Natural killer cell (primary cell): ENCODE results near the gene ANKRD53. TPM values are rescaled to one million over a fixed set of nuclear protein-coding genes. Genes with fewer than 3 reads are reported as not detected.

ENCODE experiments used
- ATAC-seq, 3 donors: fragments of 150-1000 bp in 2 of 3; fragments of 200-7000 bp in 1 of 3; cut with Tn5 transposase; 1 replicate in 1 of 3; 2 replicates in 2 of 3; pipeline ENCODE4 v1.10.0; 2021; ENCODE audit warnings: mild to moderate bottlenecking in 2 of 3, moderate library complexity in 2 of 3
- DNase-seq, 2 donors: peaks; one replicate each; pipeline versions ENCODE4 v3.0.0 to v3.0.0-alpha.2; 2013 to 2021; ENCODE audit warnings: mixed read lengths in 1 of 2
- H3K27ac ChIP-seq: one replicate; pipeline ENCODE4 v1.5.1; 2013; ENCODE audit warnings: mild to moderate bottlenecking, low read length
- H3K27me3 ChIP-seq: one replicate; pipeline ENCODE4 v1.6.1; 2013; ENCODE audit warnings: low read length; ENCODE audit not compliant: control insufficient read depth, insufficient read depth
- H3K36me3 ChIP-seq: one replicate; pipeline ENCODE4 v1.6.1; 2013; ENCODE audit warnings: low read length; ENCODE audit not compliant: control insufficient read depth, insufficient read depth
- H3K4me1 ChIP-seq: one replicate; pipeline ENCODE4 v1.6.1; 2013; ENCODE audit warnings: low read length; ENCODE audit not compliant: control insufficient read depth, insufficient read depth
- H3K4me3 ChIP-seq: one replicate; pipeline ENCODE4 v1.5.1; 2013; ENCODE audit warnings: low read length
- H3K9me3 ChIP-seq: one replicate; pipeline ENCODE4 v1.6.1; 2013; ENCODE audit warnings: low read length; ENCODE audit not compliant: control insufficient read depth, insufficient read depth
- H3K27ac Mint-ChIP-seq, 2 donors: one replicate each; pipeline ENCODE4 v1.8.0; 2022; ENCODE audit warnings: mild to moderate bottlenecking in 2 of 2, mixed read lengths in 2 of 2, moderate library complexity in 1 of 2
- H3K27me3 Mint-ChIP-seq, 2 donors: one replicate each; pipeline ENCODE4 v1.8.0; 2022; ENCODE audit warnings: low read depth in 2 of 2, mixed read lengths in 2 of 2
- H3K36me3 Mint-ChIP-seq: one replicate; pipeline ENCODE4 v1.8.0; 2022; ENCODE audit warnings: mixed read lengths
- H3K4me1 Mint-ChIP-seq, 2 donors: one replicate each; pipeline ENCODE4 v1.8.0; 2022; ENCODE audit warnings: mixed read lengths in 2 of 2
- H3K4me3 Mint-ChIP-seq: one replicate; pipeline ENCODE4 v1.8.0; 2022; ENCODE audit warnings: mild to moderate bottlenecking, moderate library complexity, mixed read lengths
- H3K9me3 Mint-ChIP-seq, 2 donors: one replicate each; pipeline ENCODE4 v1.8.0; 2022; ENCODE audit warnings: mixed read lengths in 2 of 2
- WGBS: methylation state at CpG from one replicate; pipeline ENCODE4 v1.1.7; 2013; ENCODE audit warnings: missing lambda C conversion rate; ENCODE audit not compliant: insufficient coverage; 5-methylcytosine and 5-hydroxymethylcytosine counted together
- intact Hi-C: fragments of 100-400 bp; cut with micrococcal nuclease; formaldehyde crosslinking; loops from one replicate; pipeline ENCODE4 v1.14.2; 2022
- total RNA-seq, 4 donors: library from RNA; stranded (reverse); fragments of 120-200 nt in 1 of 4; gene quantifications; one replicate each; pipeline versions ENCODE4 v1.2.3 to v1.2.4, GENCODE V29; 2013 to 2022
- TF ChIP-seq, protein P1 (sequence below): fragments of 200-600 bp; IDR thresholded peaks from one replicate; pipeline ENCODE4 v1.8.0; 2022; ENCODE audit warnings: antibody characterized with exemption

Gene ANKRD53
- total RNA-seq, 3 donors from 2014 or later (not counting 1 experiment from before 2014, with no cell fraction given): 2.2 to 3.1 (median 2.5) TPM

DNA sequence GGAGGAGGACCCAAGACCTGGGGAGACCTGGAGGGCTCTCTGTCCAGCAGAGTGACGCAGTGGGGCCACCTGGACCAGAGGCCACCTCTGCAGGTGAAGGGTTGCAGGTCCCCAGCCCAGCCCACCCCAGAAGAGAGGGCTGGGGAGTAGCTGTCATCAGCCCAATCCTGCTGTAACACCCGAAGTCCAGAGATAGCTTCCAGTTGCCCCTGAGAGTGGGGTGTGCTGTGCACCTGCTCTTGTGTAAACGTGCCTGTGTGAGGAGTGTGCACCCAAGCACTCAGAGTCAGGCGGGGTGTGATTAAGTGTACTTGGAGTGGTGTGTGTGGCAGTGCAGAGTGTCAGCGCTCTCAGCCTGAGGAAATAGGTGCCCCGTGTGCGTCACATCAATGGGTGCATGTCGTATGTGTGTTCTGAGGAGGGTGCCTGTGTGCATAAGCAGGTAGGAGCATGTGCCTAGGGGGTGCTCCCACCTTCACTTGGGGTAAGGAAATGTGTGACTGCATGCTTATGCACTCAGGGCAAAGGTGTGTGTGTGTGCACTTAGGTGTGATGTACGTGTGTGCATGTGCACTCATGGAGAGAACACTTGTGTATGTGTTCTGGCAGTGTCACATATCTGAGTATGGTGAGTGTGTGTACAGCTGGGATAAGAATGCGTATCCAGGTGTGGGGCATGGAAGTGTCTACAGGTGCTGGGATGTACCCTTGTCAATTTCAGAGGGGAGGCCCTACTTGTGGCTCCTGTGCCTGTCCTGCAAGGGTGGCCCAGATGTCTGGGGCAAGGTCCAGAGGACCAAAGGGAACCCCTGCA is 42.1 kb upstream of the ANKRD53 start:
- Mint-ChIP-seq H3K36me3 (no peaks in the 10 kb centered on the region), H3K4me1 (no peaks in the 10 kb centered on the region), H3K27ac (no peak overlapping the region), H3K9me3 (no peaks in the 10 kb centered on the region), H3K27me3 (peaks cover 11 to 17% of the 10 kb centered on the region in 2 donors), H3K4me3 (no peak overlapping the region)
- TF ChIP-seq, protein P1, sequence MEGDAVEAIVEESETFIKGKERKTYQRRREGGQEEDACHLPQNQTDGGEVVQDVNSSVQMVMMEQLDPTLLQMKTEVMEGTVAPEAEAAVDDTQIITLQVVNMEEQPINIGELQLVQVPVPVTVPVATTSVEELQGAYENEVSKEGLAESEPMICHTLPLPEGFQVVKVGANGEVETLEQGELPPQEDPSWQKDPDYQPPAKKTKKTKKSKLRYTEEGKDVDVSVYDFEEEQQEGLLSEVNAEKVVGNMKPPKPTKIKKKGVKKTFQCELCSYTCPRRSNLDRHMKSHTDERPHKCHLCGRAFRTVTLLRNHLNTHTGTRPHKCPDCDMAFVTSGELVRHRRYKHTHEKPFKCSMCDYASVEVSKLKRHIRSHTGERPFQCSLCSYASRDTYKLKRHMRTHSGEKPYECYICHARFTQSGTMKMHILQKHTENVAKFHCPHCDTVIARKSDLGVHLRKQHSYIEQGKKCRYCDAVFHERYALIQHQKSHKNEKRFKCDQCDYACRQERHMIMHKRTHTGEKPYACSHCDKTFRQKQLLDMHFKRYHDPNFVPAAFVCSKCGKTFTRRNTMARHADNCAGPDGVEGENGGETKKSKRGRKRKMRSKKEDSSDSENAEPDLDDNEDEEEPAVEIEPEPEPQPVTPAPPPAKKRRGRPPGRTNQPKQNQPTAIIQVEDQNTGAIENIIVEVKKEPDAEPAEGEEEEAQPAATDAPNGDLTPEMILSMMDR: no peak
- no peak for ATAC-seq
- no peaks in the 10 kb centered on the region for H3K9me3 ChIP-seq
- H3K4me1 ChIP-seq: no peaks in the 10 kb centered on the region
- no peaks in the 10 kb centered on the region for H3K36me3 ChIP-seq
- no peak overlapping the region for H3K27ac ChIP-seq
- DNase-seq: no peak
- intact Hi-C loops: no loop called here
- no peaks in the 10 kb centered on the region for H3K27me3 ChIP-seq
- no peak overlapping the region for H3K4me3 ChIP-seq
- 86% methylated on average over 10 of the region's 10 CpGs for WGBS

DNA sequence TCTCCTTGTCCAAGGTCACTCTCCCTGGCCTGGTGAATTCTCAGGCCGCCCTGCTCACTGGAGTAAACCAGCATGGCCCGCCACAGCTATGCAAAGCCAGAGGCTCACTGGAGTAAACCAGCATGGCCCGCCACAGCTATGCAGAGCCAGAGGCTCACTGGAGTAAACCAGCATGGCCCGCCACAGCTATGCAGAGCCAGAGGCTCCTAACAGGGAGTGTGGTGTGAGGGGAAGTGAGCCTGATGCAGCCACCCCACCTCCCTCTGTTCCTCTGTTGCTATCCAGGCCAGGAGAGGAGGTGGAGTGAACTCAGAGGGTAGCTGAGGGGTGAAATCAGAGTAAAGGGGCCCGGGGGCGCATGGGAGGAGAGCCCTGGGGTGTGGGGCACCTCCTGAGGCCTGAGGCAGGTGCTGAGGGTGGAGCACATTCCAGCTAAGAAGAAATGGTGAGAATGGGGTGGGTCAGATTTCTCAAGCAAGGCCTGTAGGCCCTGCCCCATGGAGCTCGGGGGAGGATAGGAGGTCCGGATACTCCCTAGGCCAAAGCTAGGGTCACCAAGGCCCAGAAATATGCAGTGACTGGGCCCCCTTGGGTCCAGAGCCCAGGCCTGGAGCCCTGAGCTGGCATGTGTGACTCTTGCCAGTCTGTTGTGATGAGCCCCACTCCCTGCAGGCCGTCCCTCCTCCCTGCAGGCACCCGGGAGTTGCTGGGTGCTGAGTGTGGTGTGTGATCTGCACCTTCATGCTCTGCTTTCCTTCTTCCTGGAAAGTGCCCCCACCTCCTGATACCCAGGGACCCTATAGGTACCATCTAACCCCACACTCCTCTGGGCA is 41.2 kb upstream of the ANKRD53 start:
- intact Hi-C loops: no loop called here
- 78% methylated on average over 10 of the region's 10 CpGs for WGBS
- ATAC-seq: no peak
- H3K27ac ChIP-seq: no peak overlapping the region
- peaks cover 11 to 22% of the 10 kb centered on the region in 2 donors for H3K27me3 Mint-ChIP-seq
- no peaks in the 10 kb centered on the region for H3K9me3 Mint-ChIP-seq
- H3K36me3 ChIP-seq: no peaks in the 10 kb centered on the region
- no peaks in the 10 kb centered on the region for H3K4me1 ChIP-seq
- H3K4me3 Mint-ChIP-seq: no peak overlapping the region
- H3K27ac Mint-ChIP-seq: no peak overlapping the region
- DNase-seq: no peak
- H3K4me3 ChIP-seq: no peak overlapping the region
- no peaks in the 10 kb centered on the region for H3K27me3 ChIP-seq
- TF ChIP-seq, protein P1: no peak
- H3K4me1 Mint-ChIP-seq: no peaks in the 10 kb centered on the region
- no peaks in the 10 kb centered on the region for H3K9me3 ChIP-seq
- no peaks in the 10 kb centered on the region for H3K36me3 Mint-ChIP-seq

DNA sequence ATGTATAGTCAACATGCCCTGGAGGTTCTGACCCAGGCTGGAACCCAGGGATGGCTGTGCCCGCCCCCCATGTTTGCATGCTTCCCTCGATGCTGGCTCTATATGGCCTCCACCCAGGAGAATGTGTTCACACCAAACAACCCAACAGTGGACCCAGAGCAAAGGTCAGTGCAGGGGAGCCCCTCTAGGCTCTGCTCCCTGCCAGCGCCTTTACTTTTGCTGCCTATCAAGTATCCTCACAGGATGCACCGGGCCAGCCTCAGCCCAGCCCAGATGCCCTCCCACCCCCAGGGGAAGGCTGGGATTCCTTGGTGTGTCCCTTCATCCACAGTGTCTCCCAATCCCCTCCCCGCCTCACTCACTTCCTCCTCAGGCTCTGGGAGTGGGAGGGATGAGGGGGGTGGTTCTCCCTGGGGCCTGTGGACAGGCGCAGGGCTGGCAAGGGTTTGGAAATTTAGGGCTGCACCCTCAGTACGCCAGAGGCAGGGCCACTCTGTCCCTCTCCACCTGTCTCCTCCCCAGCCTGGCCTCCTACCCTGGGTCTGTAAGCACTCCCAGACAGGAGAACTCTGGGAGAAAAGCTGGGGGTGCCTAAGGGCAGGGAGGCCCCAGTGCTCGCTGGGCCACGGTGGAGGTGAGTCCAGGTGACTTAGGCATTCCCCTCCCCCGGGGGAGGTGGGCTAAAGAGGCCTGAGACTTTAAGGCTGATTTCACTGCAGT is 40.4 kb upstream of the ANKRD53 start:
- Histone ChIP-seq H3K4me3 (no peak overlapping the region), H3K27me3 (no peaks in the 10 kb centered on the region), H3K9me3 (no peaks in the 10 kb centered on the region), H3K4me1 (no peaks in the 10 kb centered on the region), H3K27ac (no peak overlapping the region), H3K36me3 (no peaks in the 10 kb centered on the region)
- no peak overlapping the region for H3K4me3 Mint-ChIP-seq
- ATAC-seq: no peak
- no peaks in the 10 kb centered on the region for H3K9me3 Mint-ChIP-seq
- whole genome bisulfite sequencing: 82% methylated on average over 9 of the region's 10 CpGs
- TF ChIP-seq, protein P1: no peak
- intact Hi-C loops: no loop called here
- no peaks in the 10 kb centered on the region for H3K4me1 Mint-ChIP-seq
- H3K36me3 Mint-ChIP-seq: no peaks in the 10 kb centered on the region
- no peak for DNase-seq
- H3K27me3 Mint-ChIP-seq: peaks cover 11 to 22% of the 10 kb centered on the region in 2 donors
- no peak overlapping the region for H3K27ac Mint-ChIP-seq
